HG03025 (cell line): ENCODE data around the gene RPH3AL.
"Not testable (repeated sequence)": the region's sequence is repeated elsewhere in the genome, so short reads cannot be mapped to it uniquely, and the experiment has no call there.

ENCODE experiments used
- ATAC-seq: cut with Tn5 transposase; IDR thresholded peaks from one replicate; pipeline ENCODE4 v1.9.1; 2021; ENCODE audit warnings: mild to moderate bottlenecking, moderate library complexity; ENCODE audit not compliant: unreplicated experiment, low FRiP score

The RPH3AL gene

DNA sequence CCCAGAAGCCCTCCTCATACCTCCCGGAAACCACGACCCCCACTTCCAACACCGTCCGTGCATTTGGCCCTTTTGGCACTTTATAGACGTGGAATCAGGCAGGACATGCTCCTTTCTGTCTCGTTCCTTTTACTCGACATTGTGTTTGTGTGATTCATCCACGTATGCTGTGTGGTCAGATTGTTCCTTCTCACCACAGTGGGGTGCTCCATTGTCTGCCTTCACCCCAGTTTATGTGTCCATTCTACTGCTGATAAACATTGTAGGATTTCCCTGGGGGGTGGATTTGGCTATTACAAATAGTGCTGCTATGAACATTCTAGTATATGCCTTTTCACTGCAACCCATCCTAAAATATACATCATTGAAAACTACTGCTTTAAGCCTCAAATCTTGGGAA is 28.9 kb upstream of the RPH3AL start:
- no peak for ATAC-seq

DNA sequence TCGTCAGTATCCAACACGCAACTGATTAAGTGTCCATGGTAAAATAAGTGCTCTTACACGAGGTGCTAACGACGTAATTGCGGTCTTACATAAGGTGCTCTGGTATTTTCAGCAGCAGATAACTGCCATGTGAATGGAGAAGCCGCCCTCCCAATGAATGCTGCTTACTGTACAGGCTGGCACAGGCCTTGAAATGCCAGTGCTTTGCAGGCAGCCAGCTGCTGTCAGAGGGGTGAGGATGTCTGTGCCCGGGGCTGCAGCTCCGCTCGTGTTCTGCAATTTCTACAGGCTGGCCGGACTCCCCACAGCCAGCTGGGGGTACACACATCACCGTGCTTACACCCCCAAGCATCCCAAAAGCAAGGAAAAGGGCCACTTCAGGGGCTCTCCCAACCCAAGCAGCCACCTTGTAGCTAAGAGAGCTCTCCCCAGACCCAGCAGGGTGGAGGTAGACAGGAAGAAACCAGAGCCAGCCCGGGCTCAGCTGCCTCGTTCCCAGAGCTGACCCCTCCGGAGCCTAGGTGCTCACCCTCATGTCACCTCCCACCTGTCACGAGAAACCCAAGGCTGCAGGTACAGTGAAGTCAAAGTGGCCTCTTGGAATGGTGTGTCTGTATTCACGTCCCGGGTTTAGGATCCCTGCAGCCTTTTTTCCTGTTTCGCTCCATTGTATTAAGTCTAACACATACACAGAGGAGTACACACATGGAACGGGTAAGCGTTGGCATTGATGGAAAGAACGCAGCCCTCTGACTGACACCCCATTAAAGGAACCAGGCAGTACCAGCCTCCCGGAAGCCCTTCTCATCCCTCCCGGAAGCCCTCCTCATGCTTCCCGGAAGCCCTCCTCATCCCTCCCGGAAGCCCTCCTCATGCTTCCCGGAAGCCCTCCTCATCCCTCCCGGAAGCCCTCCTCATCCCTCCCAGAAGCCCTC is 27.2 kb upstream of the RPH3AL start:
- ATAC-seq = no peak

DNA sequence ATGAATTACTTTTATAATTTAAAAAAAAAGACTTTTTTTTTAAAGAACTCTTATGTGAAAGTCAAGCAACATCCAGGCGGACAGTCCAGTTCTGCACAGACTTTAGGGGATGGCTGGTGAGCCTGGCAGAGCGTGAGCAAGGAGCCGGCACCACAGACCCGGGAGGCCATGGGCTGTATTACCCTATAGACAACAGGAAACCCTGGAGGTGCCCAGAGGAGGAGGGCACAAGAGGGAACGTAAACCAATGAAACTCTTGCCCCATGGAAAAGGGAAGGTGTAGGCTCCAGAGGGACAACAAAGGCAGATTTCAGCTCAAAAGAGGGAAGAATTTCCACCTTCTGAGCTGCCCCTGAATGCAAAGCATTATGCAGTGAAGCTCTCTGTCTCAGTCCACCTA is 25.5 kb upstream of the RPH3AL start:
- ATAC-seq = no peak

DNA sequence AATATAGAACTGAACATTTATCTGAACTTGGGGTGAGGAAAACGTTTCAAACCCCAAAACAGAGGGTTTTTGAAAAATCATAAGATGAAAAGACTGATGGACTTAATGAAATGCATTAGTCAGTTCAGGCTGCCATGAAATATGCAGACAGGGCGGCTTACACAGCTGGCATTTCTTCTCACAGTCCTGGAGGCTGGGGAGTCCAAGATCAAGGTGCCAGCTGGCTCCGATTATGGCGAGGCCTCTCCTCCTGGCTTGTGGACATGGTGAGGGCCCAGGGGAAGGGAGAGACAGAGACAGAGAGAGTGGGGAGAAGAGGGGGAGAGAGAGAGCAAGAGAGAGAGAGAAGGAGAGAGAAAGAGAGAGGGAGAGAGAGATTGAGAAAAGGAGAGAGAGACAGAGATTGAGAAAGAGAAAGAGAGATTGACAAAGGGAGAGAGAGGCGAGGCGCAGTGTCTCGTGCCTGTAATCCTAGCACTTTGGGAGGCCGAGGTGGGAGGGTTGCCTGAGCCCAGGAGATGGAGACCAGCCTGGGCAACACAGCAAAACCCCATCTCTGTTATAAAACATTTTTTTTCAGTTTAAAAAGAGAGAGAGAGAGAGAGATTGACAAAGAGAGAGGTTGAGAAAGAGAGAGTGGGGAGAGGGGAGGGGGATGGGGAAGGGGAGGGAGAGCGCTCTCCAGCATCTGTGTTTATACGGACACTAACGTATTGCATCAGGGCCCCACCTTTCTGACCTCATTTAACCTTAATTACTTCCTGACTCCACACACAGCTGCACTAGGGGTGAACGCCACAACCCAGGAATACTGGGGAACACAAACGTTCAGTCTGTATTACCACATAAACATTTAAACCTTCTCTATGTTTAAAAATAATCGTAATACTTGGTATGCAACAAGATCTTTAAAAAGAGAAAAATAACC is 24.6 kb upstream of the RPH3AL start:
- no peak for ATAC-seq

DNA sequence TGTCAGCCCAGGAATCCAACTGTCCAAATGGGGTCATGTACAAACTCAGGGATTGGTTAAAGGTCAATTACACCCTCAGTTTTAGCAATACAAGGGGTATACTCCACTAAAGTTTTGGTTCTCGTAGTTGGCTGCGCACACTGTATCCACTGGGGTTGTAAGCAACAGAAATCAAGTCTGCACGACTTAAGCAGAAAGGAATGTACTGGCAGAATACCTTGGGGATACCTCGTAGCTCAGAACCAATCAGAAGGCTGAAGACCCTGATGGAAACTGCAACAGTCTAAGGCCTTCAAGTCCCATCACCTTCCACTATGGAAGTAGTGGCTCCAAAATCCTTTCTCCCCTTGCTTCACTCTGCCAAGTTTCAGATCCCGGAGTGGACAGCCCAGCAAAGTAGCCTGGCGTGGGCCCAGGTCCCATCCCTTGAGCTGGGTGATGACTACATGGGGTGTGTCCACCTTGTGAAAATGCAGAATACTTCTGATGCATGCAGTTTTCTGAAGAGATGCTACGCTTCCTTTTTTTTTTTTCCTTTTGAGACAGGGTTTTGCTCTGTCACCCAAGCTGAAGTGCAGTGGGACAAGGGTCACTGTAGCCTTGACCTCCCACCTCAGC is 21.1 kb upstream of the RPH3AL start:
- no peak for ATAC-seq

DNA sequence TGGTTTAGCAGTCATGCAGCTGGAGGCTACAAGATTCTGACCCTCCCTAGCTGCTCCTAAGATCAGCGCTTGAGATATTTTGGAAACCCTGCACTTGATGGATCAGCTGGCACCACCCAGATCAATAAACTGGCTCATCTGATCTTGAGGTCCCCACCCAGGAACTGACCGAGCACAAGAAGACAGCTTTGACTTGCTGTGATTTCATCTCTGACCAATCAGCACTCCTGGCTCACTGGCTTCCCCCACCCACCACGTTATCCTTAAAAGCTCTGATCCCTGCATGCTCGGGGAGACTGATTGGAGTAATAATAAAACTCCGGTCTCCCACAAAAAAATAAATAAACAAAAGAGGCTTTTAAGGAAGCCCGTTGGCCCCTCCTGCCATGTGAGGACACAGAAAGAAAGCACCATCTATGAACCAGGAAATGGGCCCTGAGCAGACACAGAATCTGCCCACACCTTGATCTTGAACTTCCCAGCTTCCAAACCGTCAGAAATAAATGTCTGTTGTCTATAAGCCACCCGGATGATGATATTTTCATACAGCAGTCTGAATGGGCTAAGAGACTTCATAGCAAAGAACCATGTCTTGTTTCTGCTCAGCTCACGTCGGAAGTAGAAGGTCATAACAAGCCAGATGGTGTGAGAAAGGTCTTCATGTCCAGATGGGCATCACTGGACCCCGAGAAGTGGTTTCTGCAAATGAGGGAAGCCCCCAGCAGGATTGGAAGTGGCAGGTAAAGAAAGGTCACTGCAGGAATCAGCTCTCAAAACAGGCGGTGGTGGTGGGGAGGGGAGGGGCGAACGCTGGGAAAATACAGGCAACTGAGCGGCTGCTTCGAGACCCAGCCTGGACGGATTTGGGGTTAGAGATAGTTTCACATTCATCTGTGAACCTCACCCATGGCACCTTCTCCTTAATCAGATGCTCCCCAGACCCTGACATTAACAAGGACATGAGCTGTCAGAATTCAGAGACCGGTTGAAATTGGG is 19.8 kb upstream of the RPH3AL start:
- no peak for ATAC-seq

DNA sequence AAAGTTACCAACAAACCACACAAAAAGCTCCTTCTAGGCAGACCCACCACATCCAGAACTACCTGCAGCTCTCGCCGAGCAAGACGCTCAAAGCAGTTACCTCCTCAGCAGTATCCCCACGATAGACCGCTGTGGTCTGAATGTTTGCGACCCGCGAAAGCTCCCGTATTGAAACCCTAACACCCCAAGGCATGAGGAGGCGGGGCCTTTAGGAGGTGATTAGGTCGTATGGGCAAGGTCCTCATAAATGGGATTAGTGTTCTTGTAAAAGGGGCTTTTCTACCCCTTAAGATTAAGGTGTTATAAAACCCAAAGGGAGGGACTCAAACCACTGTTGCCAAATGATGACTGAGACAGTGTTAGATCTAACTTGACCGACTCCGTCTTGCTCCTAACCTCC is 19.0 kb upstream of the RPH3AL start:
- ATAC-seq = no peak

DNA sequence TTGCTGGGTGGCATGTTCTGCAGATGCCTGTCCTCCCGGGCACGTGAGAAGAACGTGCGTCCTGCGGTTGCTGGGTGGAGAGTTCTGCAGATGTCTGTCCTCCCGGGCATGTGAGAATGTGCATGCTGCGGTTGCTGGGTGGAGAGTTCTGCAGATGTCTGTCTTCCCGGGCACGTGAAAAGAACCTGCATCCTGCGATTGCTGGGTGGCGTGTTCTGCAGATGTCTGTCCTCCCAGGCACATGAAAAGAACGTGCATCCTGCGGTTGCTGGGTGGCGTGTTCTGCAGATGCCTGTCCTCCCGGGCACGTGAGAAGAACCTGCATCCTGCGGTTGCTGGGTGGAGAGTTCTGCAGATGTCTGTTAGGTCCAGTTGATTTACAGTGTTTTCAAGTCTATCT is 15.0 kb upstream of the RPH3AL start:
- not testable (repeated sequence) for ATAC-seq

DNA sequence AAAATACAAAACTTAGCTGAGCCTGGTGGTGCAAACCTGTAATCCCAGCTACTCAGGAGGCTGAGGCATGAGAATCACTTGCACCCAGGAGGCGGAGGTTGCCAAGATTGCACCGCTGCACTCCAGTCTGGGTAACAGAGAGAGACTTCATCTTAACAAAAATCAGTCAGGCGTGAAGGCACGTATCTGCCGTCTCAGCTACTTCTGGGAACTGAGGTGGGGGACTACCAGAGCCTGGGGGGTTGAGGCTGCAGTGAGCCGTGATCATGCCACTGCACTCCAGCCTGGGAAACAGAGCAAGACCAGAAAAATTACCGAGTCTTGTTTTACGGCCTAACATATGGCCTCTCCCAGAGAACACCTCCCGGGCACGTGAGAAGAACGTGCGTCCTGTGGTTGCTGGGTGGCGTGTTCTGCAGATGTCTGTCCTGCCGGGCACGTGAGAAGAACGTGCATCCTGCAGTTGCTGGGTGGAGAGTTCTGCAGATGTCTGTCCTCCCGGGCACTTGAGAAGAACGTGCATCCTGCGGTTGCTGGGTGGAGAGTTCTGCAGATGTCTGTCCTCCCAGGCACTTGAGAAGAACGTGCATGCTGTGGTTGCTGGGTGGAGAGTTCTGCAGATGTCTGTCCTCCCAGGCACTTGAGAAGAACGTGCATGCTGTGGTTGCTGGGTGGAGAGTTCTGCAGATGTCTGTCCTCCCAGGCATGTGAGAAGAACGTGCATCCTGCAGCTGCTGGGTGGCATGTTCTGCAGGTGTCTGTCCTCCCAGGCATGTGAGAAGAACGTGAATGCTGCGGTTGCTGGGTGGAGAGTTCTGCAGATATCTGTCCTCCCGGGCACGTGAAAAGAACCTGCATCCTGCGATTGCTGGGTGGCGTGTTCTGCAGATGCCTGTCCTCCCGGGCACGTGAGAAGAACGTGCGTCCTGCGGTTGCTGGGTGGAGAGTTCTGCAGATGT is 14.3 kb upstream of the RPH3AL start:
- ATAC-seq = not testable (repeated sequence)

DNA sequence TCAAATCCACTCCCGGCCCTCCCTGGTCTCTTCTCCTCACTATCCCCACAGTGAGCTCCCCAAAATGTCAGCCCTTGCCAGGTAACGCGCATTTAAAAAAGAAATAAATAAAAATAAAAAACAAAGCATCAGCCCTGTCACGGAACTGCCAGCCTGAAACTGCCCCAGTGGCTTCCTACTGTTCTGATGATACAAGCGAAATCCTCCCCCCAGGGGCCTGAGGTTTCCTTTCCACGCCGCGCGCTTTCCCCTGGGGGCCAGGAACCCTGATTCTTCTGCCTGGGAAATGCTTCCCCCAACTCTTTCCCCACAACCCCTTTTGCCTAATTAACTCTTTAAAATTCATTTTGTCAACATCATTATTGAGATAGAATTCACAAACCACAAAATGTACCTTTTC is 12.2 kb upstream of the RPH3AL start:
- no peak for ATAC-seq

DNA sequence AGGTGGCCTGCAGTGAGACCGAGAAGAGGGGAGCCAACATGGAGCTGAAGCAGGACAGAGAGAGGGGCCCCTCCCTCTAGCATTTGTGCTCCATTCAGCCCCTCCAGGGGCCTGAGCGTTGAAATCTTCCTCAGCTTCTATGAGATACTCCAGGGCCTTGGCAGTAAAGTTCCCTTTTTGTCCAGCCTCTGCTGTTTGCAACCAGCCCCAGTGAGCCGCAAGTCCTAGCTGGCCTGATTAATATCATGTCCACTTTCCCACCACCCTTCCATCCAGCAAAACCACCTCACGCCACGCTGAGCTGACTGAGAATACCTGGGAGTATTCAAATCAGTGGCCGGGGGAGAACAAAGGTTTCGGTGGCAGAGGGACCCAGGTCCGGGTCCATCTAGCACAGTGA is 11.7 kb upstream of the RPH3AL start:
- no peak for ATAC-seq

DNA sequence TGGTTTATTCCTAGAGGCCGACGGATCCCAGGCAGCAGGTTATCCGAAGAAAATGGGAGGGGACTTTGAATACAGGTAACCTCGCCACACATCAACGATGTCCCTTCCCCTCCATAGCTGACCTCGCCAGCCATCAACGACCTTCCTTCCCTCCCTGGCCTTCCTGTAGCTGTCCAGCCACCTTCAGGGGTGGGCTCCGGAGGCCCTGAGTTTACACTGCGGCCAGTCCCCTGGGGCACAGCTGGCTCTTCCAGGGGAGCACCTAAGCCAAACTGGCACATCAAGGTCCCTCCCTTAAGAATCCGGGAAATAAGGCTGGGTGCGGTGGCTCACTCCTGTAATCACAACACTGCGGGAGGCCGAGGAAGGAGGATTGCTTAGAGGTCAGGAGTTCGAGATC is 10.1 kb upstream of the RPH3AL start:
- ATAC-seq = no peak

DNA sequence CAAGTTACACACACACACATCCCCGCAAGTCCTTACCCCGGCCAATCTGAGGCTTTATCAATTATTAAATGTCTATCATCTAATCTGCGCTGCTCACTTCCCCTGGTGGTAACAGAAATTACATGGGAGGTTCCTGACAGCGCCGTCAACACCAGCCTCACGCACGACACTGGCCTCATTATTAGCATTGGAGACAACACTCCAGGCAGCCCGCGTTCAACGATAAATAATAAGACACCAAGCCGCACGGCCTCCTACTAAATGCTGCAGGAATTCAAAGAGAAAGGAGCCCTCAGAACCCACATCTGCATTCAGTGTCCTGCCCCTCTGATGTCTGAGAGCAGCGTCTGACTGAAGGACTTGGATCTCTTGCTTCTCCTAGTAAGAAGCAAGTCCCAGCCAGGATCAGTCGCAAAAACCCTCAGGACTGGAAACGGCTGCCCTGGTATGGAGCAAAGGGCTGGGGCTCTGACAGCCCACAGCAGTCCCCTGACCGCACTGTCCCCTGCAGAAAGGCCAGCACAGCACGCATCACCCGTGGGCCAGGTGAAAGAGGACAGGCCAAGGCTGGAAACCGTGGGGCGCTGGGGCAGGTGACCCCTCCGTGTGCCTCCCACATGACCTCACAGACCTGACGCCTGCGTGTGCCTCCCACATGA is 7.6 kb upstream of the RPH3AL start:
- ATAC-seq = no peak

DNA sequence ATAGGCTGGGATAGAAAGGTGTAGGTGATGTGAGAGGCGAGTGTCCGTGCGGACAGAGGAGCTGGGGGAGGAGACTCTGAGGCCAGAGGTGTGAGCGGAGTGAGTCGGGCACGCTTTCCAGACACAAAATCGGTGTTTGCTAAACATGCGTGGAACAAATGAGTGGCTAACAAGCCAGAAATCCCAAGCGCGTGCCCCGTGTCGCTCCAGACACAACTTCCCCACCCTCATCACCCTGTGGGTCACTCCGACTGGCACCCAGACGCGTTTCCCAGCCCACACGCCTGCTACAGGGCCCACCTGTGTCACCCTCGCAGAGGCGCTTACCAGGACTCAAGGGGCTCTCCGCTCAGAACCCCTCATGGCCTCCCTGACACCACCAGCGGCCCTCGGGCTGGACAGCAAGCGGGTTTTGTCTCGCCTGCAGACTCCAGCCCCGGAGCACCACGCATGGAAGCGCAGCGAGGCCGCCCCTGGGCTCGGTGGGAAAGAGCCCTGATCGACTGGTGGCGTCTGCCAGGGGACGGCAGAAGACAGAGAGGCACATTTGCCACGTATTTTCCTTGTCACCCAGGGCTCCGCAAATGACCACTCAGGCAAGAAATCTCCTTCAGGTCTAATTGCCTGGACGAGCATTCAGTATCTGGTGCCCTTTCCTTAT is 6.0 kb upstream of the RPH3AL start:
- ATAC-seq = no peak

DNA sequence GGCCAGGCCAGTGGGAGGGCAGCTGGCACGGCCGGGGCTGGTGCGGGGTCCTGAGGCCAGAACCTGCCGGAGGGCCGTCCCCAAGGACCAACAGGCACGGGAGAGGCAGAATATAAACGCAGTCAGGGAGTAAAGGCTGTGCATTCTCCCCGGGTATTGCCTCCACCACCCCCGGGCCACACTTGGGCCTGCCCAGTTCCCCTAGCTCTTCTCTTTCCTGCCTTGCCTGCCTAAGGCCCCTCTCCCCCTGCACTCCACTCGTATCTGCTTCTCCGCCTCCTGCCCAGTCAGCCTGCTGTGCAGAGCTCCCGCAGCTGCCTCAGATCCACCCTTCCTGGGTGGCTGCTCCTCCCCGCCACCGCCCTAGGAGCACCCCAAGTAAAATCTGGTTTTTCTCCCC is 5.0 kb upstream of the RPH3AL start:
- ATAC-seq = no peak

DNA sequence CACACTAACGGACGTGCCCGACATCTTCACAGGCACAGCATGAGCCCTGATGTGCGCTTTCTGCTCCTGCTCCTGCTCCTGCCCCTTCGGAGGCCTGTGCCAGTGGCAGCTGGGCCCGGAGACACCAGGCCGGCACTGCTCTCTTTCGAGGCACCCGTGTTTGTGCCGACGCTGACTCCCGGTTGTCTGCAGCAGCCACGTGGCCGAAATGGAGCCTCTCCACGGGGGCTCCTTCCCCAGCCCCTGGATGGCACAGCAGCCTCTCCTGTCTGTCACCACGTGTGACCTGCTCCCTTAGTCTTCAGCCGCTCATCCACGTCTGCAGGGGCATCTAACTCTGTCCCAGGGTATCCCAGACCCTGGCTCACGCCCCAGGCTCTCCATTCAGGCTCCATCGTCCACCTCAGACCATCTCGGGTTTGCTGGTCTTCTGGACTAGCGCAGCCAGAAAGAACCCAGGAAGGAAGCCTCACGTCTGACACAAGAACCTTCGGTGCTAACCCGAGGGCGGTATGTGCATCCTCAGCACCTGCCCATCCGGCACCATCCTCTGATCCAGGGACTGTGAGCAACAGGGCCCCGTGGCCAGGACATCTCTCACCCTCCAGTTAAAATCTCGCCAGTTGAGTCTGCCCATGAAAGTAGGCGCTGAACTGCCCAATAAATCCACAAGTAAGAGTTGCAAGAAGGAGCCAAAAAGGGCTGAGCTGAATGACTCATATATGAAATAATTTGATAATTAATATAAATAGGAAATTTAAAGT is 4.2 kb upstream of the RPH3AL start:
- no peak for ATAC-seq
